Measurements from ENCODE around the gene HEXIM2. TPM values are rescaled to one million over a fixed set of nuclear protein-coding genes. Genes with fewer than 3 reads are reported as not detected.
A peak's percentile ranks its signal among the peaks of the same experiment; 100 is the strongest.

HEXIM2 gene
- total RNA-seq, 1 experiment from 2014 or later, result 4.5 TPM

DNA sequence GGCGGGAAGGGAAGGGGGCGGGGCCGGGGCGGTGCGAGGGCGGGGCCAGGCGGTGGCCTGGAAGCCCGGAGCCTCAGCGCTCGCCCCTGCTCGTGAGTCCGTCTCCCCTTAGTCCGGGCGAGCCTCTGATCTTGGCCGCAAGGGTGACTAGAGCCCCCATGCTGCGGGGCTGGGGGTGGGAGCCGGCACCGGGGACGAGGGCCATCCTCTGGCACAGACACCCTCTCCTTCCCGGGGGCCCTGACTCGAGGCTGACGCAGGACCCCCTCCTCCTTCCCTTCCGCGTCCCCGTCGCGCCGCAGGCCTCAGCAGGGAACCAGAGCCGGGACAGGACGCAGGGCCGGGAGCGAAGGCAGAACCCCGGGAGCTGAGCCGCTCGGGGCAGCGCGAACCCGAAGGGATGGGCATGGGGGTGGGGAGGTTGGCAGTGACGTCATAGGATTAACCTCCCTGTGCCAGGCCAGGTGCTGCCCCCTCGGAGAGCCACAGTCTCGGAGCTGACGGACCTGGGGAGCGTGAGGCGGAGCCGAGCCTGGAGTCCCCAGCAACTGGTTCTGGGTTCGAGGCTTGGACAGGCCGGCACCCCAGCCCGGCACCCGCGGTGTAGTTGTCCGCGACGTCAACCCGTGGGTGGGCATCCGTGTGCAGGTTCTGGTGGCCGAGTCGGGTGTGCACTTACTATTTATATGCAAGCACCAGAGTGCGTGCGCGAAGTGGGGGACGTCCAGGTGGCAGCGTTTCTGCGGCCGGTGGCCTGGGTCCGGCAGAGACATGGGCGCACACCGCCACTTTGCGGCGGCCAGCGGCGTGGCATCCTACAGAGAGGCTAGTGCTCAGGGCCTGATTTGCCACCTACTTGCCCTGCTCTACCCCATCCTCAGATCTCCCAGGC lies 28.9 kb upstream of the HEXIM2 start:
- ATAC-seq (peak; percentile 62), DNase-seq (ENCODE audit: low read depth, low spot score) (no peak)
- no peaks in the 10 kb centered on the region for H3K27me3 ChIP-seq (ENCODE audit: control insufficient read depth, insufficient read depth, low read length)
- H3K27ac ChIP-seq (ENCODE audit: low read length), result peak overlapping the region; percentile 69
- ChIA-PET CTCF (interaction anchor here (0.6 to 1.1 kb wide), 2 partner anchors 24 to 65 kb away, joined by 3 read pairs; no protein-coding TSS in a partner anchor), POLR2A (no interaction called here)
- in situ Hi-C loops (cut with HindIII; ENCODE audit: low pct_unique_long_range_greater_than_20kb, low sequenced_read_pairs) (no loop called here), intact Hi-C loops (cut with micrococcal nuclease; ENCODE audit: unreplicated experiment) (no loop called here)
- H3K4me3 ChIP-seq (ENCODE audit: low read depth in 2 of 2, low read length in 2 of 2), result peak overlapping the region; percentile 72
- no peaks in the 10 kb centered on the region for H3K9me3 ChIP-seq (ENCODE audit: control insufficient read depth, insufficient read depth, low read depth, low read length)
- no peaks in the 10 kb centered on the region; the same call in 1 of the 2 replicates for H3K36me3 ChIP-seq (ENCODE audit: control insufficient read depth, insufficient read depth, low read length)
- peaks cover 38% of the 10 kb centered on the region for H3K4me1 ChIP-seq (ENCODE audit: control insufficient read depth, insufficient read depth, low read length)
- BruUV-seq (replicated peaks), result no TSS peak
- TF ChIP-seq POLR2AphosphoS5 (IDR thresholded peaks at IDR 0.05; ENCODE audit: low read depth, low read length), result no peak
- TF ChIP-seq, protein P1, sequence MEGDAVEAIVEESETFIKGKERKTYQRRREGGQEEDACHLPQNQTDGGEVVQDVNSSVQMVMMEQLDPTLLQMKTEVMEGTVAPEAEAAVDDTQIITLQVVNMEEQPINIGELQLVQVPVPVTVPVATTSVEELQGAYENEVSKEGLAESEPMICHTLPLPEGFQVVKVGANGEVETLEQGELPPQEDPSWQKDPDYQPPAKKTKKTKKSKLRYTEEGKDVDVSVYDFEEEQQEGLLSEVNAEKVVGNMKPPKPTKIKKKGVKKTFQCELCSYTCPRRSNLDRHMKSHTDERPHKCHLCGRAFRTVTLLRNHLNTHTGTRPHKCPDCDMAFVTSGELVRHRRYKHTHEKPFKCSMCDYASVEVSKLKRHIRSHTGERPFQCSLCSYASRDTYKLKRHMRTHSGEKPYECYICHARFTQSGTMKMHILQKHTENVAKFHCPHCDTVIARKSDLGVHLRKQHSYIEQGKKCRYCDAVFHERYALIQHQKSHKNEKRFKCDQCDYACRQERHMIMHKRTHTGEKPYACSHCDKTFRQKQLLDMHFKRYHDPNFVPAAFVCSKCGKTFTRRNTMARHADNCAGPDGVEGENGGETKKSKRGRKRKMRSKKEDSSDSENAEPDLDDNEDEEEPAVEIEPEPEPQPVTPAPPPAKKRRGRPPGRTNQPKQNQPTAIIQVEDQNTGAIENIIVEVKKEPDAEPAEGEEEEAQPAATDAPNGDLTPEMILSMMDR (IDR thresholded peaks at IDR 0.05), result peak; percentile 87
- TF ChIP-seq TCF7L2 (IDR thresholded peaks at IDR 0.05; ENCODE audit: low read depth, low read length), result peak; percentile 72; the same call in 1 of the 2 replicates
- TF ChIP-seq, protein P2, sequence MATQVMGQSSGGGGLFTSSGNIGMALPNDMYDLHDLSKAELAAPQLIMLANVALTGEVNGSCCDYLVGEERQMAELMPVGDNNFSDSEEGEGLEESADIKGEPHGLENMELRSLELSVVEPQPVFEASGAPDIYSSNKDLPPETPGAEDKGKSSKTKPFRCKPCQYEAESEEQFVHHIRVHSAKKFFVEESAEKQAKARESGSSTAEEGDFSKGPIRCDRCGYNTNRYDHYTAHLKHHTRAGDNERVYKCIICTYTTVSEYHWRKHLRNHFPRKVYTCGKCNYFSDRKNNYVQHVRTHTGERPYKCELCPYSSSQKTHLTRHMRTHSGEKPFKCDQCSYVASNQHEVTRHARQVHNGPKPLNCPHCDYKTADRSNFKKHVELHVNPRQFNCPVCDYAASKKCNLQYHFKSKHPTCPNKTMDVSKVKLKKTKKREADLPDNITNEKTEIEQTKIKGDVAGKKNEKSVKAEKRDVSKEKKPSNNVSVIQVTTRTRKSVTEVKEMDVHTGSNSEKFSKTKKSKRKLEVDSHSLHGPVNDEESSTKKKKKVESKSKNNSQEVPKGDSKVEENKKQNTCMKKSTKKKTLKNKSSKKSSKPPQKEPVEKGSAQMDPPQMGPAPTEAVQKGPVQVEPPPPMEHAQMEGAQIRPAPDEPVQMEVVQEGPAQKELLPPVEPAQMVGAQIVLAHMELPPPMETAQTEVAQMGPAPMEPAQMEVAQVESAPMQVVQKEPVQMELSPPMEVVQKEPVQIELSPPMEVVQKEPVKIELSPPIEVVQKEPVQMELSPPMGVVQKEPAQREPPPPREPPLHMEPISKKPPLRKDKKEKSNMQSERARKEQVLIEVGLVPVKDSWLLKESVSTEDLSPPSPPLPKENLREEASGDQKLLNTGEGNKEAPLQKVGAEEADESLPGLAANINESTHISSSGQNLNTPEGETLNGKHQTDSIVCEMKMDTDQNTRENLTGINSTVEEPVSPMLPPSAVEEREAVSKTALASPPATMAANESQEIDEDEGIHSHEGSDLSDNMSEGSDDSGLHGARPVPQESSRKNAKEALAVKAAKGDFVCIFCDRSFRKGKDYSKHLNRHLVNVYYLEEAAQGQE (IDR thresholded peaks at IDR 0.05; ENCODE audit: insufficient read depth in 1 of 2, low read depth in 2 of 2, low read length in 1 of 2), result no peak
- no peak for TF ChIP-seq SIN3A (IDR thresholded peaks at IDR 0.05; ENCODE audit: borderline replicate concordance, insufficient read depth, low read depth, low read length)

DNA sequence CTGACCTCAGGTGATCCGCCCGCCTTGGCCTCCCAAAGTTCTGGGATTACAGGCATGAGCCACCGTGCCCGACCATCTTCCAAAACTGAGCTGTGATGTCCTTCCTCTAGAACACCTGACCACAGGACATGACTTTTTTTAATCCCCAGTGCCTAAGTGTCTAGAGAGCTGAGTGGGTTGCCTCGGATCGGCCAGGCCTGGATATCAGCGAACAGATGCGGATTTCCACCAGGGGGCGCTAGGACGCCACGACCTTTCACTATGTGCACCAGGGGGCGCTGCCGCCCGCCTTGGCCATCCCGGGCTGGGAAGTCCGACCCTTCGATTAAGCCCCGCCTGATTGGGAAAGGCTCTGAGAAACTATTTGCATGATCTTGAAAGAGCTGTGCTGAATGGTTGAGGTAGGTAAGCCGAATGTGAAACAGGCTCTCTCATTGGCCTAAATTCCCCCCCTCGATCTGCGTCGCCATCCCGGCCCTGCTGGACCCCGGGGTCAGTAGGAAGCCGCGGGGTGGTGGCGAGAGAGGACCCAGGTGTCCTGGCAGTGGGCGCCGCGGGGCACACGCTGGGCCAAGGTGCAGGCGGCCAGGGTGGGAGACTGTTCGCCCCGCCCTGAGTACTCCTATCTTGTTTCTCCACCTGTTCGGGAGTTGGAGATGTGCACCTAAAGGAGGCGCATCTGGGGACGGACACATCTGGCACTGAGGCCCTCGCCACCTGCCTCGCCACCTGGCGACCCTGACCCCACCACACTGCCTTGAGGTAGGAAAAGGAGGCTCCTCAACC lies 26.3 kb upstream of the HEXIM2 start, which contains the start of gene ACBD4:
Gene ACBD4, plus strand, starts transcription at position 496 of the 786 bp plus-strand sequence. CDS start 458 bp downstream, outside the sequence.
- intact Hi-C loops (cut with micrococcal nuclease; ENCODE audit: unreplicated experiment), result loop anchor here (1.0 kb wide), 1 partner anchor 63 kb away; no protein-coding TSS in a partner anchor
- ChIA-PET POLR2A (interaction anchor here (0.6 to 1.2 kb wide), 2 partner anchors 13 to 23 kb away, joined by 3 to 5 read pairs; partner anchors contain the start of gene HEXIM1), CTCF (interaction anchor here (0.6 to 2.9 kb wide), 17 partner anchors 10 to 226 kb away, joined by 3 to 58 read pairs (median 5); partner anchors contain the start of gene HEXIM1)
- in situ Hi-C loops (cut with HindIII; ENCODE audit: low pct_unique_long_range_greater_than_20kb, low sequenced_read_pairs), result no loop called here
- TF ChIP-seq SIN3A (IDR thresholded peaks at IDR 0.05; ENCODE audit: borderline replicate concordance, insufficient read depth, low read depth, low read length) (no peak), POLR2AphosphoS5 (IDR thresholded peaks at IDR 0.05; ENCODE audit: low read depth, low read length) (0 out of 2 replicates have a peak, but pooled peaks have one; percentile 32), TCF7L2 (IDR thresholded peaks at IDR 0.05; ENCODE audit: low read depth, low read length) (no peak)
- TF ChIP-seq, protein P1 (IDR thresholded peaks at IDR 0.05), result peak; percentile 99
- TF ChIP-seq, protein P2 (IDR thresholded peaks at IDR 0.05; ENCODE audit: insufficient read depth in 1 of 2, low read depth in 2 of 2, low read length in 1 of 2), result no peak
- Histone ChIP-seq H3K36me3 (ENCODE audit: control insufficient read depth, insufficient read depth, low read length) (no peaks in the 10 kb centered on the region; the same call in 1 of the 2 replicates), H3K9me3 (ENCODE audit: control insufficient read depth, insufficient read depth, low read depth, low read length) (no peaks in the 10 kb centered on the region), H3K4me1 (ENCODE audit: control insufficient read depth, insufficient read depth, low read length) (peaks cover 14% of the 10 kb centered on the region; the same call in 1 of the 2 replicates), H3K4me3 (ENCODE audit: low read depth in 2 of 2, low read length in 2 of 2) (peak within 1 kb of the TSS; percentile 59 to 67), H3K27me3 (ENCODE audit: control insufficient read depth, insufficient read depth, low read length) (no peaks in the 10 kb centered on the region), H3K27ac (ENCODE audit: low read length) (peak within 1 kb of the TSS; percentile 80)
- DNase-seq (ENCODE audit: low read depth, low spot score), result peak; percentile 83
- no TSS peak for BruUV-seq (replicated peaks)
- peak; percentile 76 for ATAC-seq
